Dendritic cell treated with granulocyte-macrophage colony-stimulating factor and Interleukin-4, amounts not matched to agents 40 ng/mL and 50 ng/mL, for 4 days (primary cell): ENCODE results near the gene EARS2.
"Not testable (repeated sequence)": the region's sequence is repeated elsewhere in the genome, so short reads cannot be mapped to it uniquely, and the experiment has no call there.

Source experiments
- H3K27ac Mint-ChIP-seq: one replicate; pipeline ENCODE4 v1.8.0; 2022; ENCODE audit warnings: mild to moderate bottlenecking, mixed read lengths
- H3K27me3 Mint-ChIP-seq: one replicate; pipeline ENCODE4 v1.8.0; 2022; ENCODE audit warnings: mild to moderate bottlenecking, mixed read lengths
- H3K36me3 Mint-ChIP-seq: one replicate; pipeline ENCODE4 v1.8.0; 2022; ENCODE audit warnings: low read depth, mixed read lengths
- H3K4me1 Mint-ChIP-seq: one replicate; pipeline ENCODE4 v1.8.0; 2022; ENCODE audit warnings: low read depth, mixed read lengths
- H3K4me3 Mint-ChIP-seq: one replicate; pipeline ENCODE4 v1.8.0; 2022; ENCODE audit warnings: mild to moderate bottlenecking, moderate library complexity, mixed read lengths
- H3K9me3 Mint-ChIP-seq: one replicate; pipeline ENCODE4 v1.8.0; 2022; ENCODE audit warnings: mixed read lengths
- intact Hi-C: fragments of 100-400 bp; cut with micrococcal nuclease; formaldehyde crosslinking; loops from one replicate; pipeline ENCODE4 v1.15.0; 2022

The EARS2 gene

DNA sequence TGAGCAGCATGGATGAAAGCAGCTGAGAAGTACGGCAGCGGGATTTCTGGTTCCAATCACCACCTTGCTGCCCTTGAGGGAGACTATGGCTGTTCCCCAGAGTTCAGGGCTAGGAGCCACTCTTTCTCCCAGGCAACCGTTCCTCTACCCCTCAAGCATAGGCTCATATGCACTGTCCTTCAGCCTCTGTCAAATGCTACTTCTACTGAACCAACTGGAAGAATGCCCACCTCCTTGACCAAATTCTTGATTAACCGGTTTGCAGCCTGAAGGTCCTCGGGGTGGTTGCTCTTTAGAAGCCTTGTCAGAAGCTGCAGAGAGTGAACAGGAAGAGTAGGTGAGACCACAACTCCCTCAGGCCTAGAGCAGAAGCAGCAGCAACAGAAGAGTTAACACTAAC lies 70.7 kb downstream of the EARS2 start:
- H3K36me3 Mint-ChIP-seq, result peaks cover 98% of the 10 kb centered on the region
- H3K9me3 Mint-ChIP-seq, result no peaks in the 10 kb centered on the region
- H3K4me1 Mint-ChIP-seq, result no peaks in the 10 kb centered on the region
- intact Hi-C loops, result no loop called here
- H3K27ac Mint-ChIP-seq, result no peak overlapping the region
- H3K27me3 Mint-ChIP-seq, result no peaks in the 10 kb centered on the region
- no peak overlapping the region for H3K4me3 Mint-ChIP-seq

DNA sequence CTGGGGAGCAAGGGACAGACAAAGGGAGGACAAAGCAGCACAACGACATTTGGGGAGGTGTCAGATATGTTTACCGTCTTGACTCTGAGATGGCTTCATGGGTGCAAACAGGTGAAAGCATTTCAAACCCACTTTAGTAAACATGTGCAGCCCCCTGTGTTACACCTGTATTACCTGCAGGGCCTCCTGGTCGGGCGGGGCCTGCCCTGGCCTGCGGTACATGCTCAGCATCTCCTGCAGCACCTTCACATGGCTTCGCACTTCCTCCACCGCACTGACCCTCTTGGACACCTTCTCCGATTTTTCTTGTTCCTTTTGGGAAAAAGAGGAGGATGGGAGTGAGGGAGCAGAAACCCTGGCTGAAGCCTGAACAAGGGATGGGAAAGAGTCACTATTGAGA lies 71.3 kb downstream of the EARS2 start:
- no peak overlapping the region for H3K27ac Mint-ChIP-seq

DNA sequence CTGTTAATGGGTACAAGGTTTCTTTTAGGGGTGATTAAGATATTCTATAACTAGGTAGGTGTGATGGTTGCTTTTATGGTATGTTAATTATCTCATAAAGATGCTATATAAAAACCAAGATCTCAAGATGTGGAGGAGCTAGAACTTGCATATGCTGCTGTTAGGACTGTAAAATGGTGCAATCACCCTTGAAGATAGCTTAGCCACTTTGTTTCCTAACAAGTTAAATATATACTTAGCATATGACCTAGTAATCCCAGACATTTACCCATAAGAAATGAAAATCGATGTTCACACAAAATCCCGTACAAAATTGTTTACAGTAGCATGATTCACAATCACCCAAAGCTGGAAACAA lies 71.9 kb downstream of the EARS2 start:
- Mint-ChIP-seq H3K4me1 (no peaks in the 10 kb centered on the region), H3K27ac (no peak overlapping the region), H3K4me3 (no peak overlapping the region), H3K9me3 (no peaks in the 10 kb centered on the region), H3K36me3 (peaks cover 98% of the 10 kb centered on the region), H3K27me3 (no peaks in the 10 kb centered on the region)
- intact Hi-C loops, result no loop called here

More for the DNA sequence above, 71.3 kb downstream of the EARS2 start:
- Mint-ChIP-seq H3K4me1 (no peaks in the 10 kb centered on the region), H3K36me3 (peaks cover 98% of the 10 kb centered on the region), H3K27me3 (no peaks in the 10 kb centered on the region), H3K9me3 (no peaks in the 10 kb centered on the region), H3K4me3 (no peak overlapping the region)
- intact Hi-C loops, result no loop called here

DNA sequence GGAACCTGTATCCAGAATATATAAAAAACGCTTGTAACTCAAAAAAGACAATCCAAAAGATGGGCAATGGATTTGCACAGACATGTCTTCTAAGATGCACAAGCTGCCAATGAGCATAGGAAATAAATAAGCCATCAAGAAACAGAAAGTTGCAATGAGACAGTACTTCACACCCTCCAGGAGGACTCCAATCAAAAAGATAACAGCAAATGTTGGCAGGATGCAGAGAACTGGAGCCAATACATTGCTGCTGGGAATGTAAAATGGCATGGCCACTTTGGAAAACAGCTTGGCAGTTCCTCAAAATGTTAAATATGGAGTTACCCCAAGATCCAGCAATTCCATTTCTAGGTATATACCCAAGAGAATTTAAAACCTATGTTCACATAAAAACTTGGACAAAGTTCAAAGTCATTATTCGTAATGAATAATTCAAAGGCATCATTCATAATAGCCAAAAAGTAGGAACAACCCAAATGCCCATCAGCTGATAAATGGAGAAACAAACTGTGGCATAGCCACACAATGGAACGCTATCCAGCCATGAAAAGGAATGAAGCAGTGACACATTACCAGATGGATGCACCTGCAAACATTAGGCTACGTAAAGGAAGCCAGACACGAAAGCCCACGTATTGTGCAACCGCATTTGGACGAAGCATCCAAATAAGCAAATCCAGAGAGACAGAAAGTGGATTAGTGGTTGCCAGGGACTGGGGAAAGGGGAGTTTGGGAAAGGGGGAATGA lies 72.5 kb downstream of the EARS2 start:
- intact Hi-C loops, result no loop called here
- Mint-ChIP-seq H3K4me3 (no peak overlapping the region), H3K36me3 (peaks cover 98% of the 10 kb centered on the region), H3K9me3 (no peaks in the 10 kb centered on the region), H3K27me3 (no peaks in the 10 kb centered on the region), H3K27ac (no peak overlapping the region), H3K4me1 (no peaks in the 10 kb centered on the region)

DNA sequence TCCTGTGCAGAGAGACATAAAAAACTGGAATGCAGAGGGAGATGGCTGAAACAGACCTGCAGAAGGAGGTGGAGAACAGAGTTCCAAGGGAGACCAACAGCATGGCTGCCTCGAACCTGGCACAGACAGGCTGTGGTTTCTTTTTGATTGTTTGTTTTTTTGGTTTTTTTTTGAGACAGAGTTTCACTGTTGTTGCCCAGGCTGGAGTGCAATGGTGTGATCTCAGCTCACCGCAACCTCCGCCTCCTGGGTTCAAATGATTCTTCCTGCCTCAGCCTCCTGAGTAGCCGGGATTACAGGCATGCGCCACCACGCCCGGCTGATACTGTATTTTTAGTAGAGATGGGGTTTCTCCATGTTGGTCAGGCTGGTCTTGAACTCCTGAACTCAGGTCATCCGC lies 73.7 kb downstream of the EARS2 start:
- H3K4me3 Mint-ChIP-seq, H3K4me1 Mint-ChIP-seq, intact Hi-C loops, H3K9me3 Mint-ChIP-seq, H3K27me3 Mint-ChIP-seq, H3K27ac Mint-ChIP-seq: not testable (repeated sequence)
- peaks cover 100% of the 10 kb centered on the region for H3K36me3 Mint-ChIP-seq

DNA sequence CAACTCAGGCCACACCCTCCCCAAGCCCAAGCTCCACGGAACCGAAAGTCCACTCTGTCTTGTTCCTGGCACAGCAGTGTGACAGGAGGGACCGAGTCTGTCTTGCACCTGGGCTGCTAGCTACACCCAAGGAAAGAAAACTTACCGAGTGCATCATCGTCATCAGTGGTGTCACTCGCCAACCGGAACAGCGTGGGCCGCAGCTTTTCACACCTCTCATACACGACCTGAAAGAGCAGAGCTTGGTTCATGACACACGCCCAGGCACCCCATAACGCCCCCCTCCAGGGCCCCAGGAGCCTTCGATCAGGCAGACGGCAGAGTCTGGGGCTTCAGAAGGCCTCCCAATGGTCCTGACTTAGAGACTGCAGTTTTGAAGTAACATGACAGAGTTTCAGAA lies 74.4 kb downstream of the EARS2 start:
- no peaks in the 10 kb centered on the region for H3K27me3 Mint-ChIP-seq
- no peaks in the 10 kb centered on the region for H3K9me3 Mint-ChIP-seq
- intact Hi-C loops, result no loop called here
- peak overlapping the region; percentile 4 for H3K27ac Mint-ChIP-seq
- H3K36me3 Mint-ChIP-seq, result peaks cover 100% of the 10 kb centered on the region
- H3K4me1 Mint-ChIP-seq, result no peaks in the 10 kb centered on the region
- no peak overlapping the region for H3K4me3 Mint-ChIP-seq

DNA sequence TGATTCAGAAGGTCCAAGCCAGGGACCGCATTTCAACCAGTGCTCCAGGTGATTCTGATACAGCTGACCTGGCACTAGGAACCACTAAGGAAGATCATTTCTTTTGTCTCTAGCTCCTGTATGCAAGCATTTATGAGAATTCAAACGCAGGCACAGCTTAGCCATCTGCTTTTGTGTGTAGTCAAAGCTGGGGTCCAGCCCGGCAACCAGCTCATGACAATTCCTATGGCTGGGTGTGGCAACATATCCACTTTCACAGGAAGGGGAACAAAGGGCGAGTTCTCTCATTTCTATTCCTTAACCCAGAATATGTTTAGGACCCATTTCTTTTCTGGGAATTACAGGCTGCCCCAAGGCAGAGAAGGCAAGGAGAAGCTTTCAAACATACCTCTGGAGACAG lies 76.9 kb downstream of the EARS2 start:
- H3K36me3 Mint-ChIP-seq, result peaks cover 100% of the 10 kb centered on the region
- no peaks in the 10 kb centered on the region for H3K9me3 Mint-ChIP-seq
- H3K27ac Mint-ChIP-seq, result peak overlapping the region; percentile 2
- no peaks in the 10 kb centered on the region for H3K4me1 Mint-ChIP-seq
- no peak overlapping the region for H3K4me3 Mint-ChIP-seq
- no peaks in the 10 kb centered on the region for H3K27me3 Mint-ChIP-seq
- intact Hi-C loops, result no loop called here

DNA sequence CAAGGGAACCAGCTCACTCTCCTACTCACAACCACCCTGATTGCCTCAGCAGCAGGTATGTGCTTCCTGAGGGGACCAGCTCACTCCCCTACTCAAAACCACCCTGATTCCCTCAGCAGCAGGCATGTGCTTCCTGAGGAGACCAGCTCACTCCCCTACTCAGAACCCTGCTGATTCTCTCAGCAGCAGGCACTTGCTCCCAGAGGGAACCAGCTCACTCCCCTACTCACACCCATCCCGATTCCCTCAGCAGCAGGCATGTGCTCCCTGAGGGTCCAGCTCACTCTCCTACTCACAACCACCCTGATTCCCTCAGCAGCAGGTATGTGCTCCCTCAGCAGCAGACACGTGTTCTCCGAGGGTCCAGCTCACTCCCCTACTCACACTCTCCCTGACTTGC lies 78.0 kb downstream of the EARS2 start:
- peaks cover 100% of the 10 kb centered on the region for H3K36me3 Mint-ChIP-seq
- H3K27ac Mint-ChIP-seq, result peak overlapping the region; percentile 2
- intact Hi-C loops, result no loop called here
- H3K9me3 Mint-ChIP-seq, result no peaks in the 10 kb centered on the region
- no peaks in the 10 kb centered on the region for H3K27me3 Mint-ChIP-seq
- no peak overlapping the region for H3K4me3 Mint-ChIP-seq
- no peaks in the 10 kb centered on the region for H3K4me1 Mint-ChIP-seq

DNA sequence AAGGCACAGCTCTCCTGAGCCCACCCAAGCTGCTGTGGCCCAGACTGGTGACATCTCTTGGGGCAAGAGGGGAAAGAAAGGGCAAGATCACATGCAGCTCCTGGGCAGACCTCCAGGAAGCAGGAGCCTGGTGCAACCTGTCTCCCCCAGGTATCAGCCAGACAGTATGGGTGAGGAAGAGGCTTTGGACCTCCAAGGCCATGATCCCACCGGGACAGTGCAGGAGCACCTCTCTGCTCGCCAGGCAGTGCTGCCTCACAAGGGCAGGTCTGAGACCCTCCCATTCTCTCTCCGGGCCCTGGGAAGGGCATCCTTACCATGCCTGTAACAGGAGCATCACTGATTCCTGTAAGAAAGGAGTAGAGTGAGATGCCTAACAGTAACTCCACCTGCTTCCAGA lies 78.6 kb downstream of the EARS2 start:
- H3K27ac Mint-ChIP-seq, result no peak overlapping the region
- H3K27me3 Mint-ChIP-seq, result no peaks in the 10 kb centered on the region
- H3K36me3 Mint-ChIP-seq, result peaks cover 100% of the 10 kb centered on the region
- H3K9me3 Mint-ChIP-seq, result no peaks in the 10 kb centered on the region
- H3K4me1 Mint-ChIP-seq, result no peaks in the 10 kb centered on the region
- intact Hi-C loops, result no loop called here
- H3K4me3 Mint-ChIP-seq, result no peak overlapping the region

DNA sequence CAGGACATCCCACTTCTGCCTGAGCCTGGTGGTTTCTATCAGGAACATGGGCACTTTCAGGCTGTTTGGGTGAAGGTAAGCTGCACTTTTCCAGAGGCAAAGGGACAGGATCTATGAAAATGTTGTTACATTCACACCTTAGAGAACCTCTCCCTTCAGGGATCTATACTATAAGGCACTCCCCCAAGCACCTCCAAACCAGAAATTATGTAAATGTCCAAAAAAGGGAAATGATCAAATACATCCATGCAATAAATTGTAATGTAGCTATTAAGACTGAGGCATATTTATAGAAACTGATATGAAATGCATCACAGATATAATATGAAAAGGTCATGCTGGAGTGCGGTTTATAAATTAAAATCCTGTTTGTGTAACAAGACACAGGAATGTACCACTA lies 80.9 kb downstream of the EARS2 start:
- peaks cover 94% of the 10 kb centered on the region for H3K36me3 Mint-ChIP-seq
- no peaks in the 10 kb centered on the region for H3K4me1 Mint-ChIP-seq
- no peaks in the 10 kb centered on the region for H3K9me3 Mint-ChIP-seq
- no peak overlapping the region for H3K4me3 Mint-ChIP-seq
- intact Hi-C loops, result no loop called here
- H3K27ac Mint-ChIP-seq, result no peak overlapping the region
- no peaks in the 10 kb centered on the region for H3K27me3 Mint-ChIP-seq
